ENCODE data around the gene LAMA2.

DNA sequence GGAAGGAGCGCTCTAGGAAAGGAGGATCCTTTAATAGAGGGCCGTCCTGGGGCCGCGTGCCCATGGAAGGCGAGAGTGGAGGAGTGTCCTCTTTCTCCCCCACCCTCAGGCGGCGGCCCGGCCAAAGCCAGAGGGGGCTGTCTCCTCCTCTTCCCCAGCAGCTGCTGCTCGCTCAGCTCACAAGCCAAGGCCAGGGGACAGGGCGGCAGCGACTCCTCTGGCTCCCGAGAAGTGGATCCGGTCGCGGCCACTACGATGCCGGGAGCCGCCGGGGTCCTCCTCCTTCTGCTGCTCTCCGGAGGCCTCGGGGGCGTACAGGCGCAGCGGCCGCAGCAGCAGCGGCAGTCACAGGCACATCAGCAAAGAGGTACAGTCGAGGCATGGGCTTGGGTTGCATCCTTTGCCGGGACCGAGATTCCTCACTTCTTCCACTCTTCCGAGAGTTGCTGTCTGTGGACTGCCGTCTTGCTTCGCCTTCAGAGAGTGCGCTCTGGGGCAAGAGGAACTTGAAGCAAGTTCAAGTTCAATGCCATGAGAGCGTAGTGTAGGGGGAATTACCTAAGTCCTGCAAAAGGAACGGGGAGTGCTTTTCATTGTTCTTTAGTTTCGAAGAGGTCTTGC is at the start of gene LAMA2:
- TF ChIP-seq, protein P1, sequence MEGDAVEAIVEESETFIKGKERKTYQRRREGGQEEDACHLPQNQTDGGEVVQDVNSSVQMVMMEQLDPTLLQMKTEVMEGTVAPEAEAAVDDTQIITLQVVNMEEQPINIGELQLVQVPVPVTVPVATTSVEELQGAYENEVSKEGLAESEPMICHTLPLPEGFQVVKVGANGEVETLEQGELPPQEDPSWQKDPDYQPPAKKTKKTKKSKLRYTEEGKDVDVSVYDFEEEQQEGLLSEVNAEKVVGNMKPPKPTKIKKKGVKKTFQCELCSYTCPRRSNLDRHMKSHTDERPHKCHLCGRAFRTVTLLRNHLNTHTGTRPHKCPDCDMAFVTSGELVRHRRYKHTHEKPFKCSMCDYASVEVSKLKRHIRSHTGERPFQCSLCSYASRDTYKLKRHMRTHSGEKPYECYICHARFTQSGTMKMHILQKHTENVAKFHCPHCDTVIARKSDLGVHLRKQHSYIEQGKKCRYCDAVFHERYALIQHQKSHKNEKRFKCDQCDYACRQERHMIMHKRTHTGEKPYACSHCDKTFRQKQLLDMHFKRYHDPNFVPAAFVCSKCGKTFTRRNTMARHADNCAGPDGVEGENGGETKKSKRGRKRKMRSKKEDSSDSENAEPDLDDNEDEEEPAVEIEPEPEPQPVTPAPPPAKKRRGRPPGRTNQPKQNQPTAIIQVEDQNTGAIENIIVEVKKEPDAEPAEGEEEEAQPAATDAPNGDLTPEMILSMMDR (IDR thresholded peaks at IDR 0.05; ENCODE audit: low read length): no peak
- TF ChIP-seq EZH2 (optimal IDR thresholded peaks at IDR 0.05; ENCODE audit: low read depth, low read length): no peak
